HEK293 (cell line): Measurements from ENCODE around the gene ERH.

Experiments used
- CTCF ChIA-PET: fragments of 350-600 bp; formaldehyde crosslinking; extraction: SDS; loops from one replicate; lab custom pipeline; 2021; ENCODE audit warnings: antibody characterized with exemption; lab: Yijun Ruan, JAX
- POLR2A ChIA-PET: fragments of 300-600 bp; formaldehyde crosslinking; extraction: SDS; loops from one replicate; lab custom pipeline; 2020; ENCODE audit warnings: antibody characterized with exemption, inconsistent platforms; lab: Yijun Ruan, JAX
- H3K27ac ChIP-seq: fragments of 200-500 bp; sonication (Bioruptor generic); 2 replicates; pipeline ENCODE4 v1.5.1; 2014; ENCODE audit warnings: low read depth, low read length, control low read depth, inconsistent platforms; ENCODE audit errors: extremely low read depth
- H3K36me3 ChIP-seq, 2 experiments: fragments of 200-500 bp in 1 of 2; sonication (Bioruptor generic) in 1 of 2; 1 replicate in 1 of 2; 2 replicates in 1 of 2; pipeline ENCODE4 v1.5.1; 2014 to 2017; ENCODE audit warnings: inconsistent platforms in 2 of 2, low read length in 2 of 2; ENCODE audit not compliant: control insufficient read depth in 2 of 2, insufficient read depth in 1 of 2
- H3K4me1 ChIP-seq: fragments of 200-500 bp; sonication (Bioruptor generic); 2 replicates; pipeline ENCODE4 v1.5.1; 2014; ENCODE audit warnings: mild to moderate bottlenecking, low read length, inconsistent platforms; ENCODE audit not compliant: control insufficient read depth, insufficient read depth
- H3K4me3 ChIP-seq: 2 replicates; pipeline ENCODE4 v1.5.1; 2011; ENCODE audit warnings: low read depth, mild to moderate bottlenecking, control low read depth, low read length, moderate library complexity
- H3K9me3 ChIP-seq: fragments of 200-500 bp; sonication (Bioruptor generic); 2 replicates; pipeline ENCODE4 v1.5.1; 2014; ENCODE audit warnings: low read depth, low read length, inconsistent platforms; ENCODE audit not compliant: control insufficient read depth, insufficient read depth
- EGR2 ChIP-seq: fragments of 450-650 bp; formaldehyde crosslinking; IDR thresholded peaks from 2 replicates; pipeline ENCODE4 v1.5.1; 2016; ENCODE audit warnings: low read depth, missing biosample characterization, missing genetic modification characterization
- ELK4 ChIP-seq: IDR thresholded peaks from 2 replicates; pipeline ENCODE4 v1.6.1; 2011; ENCODE audit warnings: mild to moderate bottlenecking, low read depth, low read length, borderline replicate concordance
- PRDM6 ChIP-seq: fragments of 450-650 bp; formaldehyde crosslinking; IDR thresholded peaks from 2 replicates; pipeline ENCODE4 v1.5.1; 2017; ENCODE audit warnings: missing biosample characterization, missing genetic modification characterization
- ZFHX2 ChIP-seq: fragments of 450-650 bp; formaldehyde crosslinking; conservative IDR thresholded peaks from 2 replicates; pipeline ENCODE4 v1.5.1; 2016; ENCODE audit warnings: missing biosample characterization, missing genetic modification characterization
- ZNF121 ChIP-seq: fragments of 450-650 bp; formaldehyde crosslinking; IDR thresholded peaks from 2 replicates; pipeline ENCODE4 v1.5.1; 2016; ENCODE audit warnings: missing biosample characterization, missing genetic modification characterization
- ZNF23 ChIP-seq: fragments of 450-650 bp; formaldehyde crosslinking; IDR thresholded peaks from 2 replicates; pipeline ENCODE4 v1.5.1; 2016; ENCODE audit warnings: missing biosample characterization, missing genetic modification characterization, borderline replicate concordance
- ZNF423 ChIP-seq: fragments of 450-650 bp; formaldehyde crosslinking; IDR thresholded peaks from 2 replicates; pipeline ENCODE4 v1.5.1; 2016; ENCODE audit warnings: missing biosample characterization, missing genetic modification characterization
- ZNF514 ChIP-seq: fragments of 450-650 bp; formaldehyde crosslinking; IDR thresholded peaks from 2 replicates; pipeline ENCODE4 v1.5.1; 2016; ENCODE audit warnings: missing biosample characterization, missing genetic modification characterization
- ZNF530 ChIP-seq: fragments of 450-650 bp; formaldehyde crosslinking; IDR thresholded peaks from 2 replicates; pipeline ENCODE4 v1.5.1; 2016; ENCODE audit warnings: low read depth, missing biosample characterization, missing genetic modification characterization
- ZNF558 ChIP-seq: fragments of 450-650 bp; formaldehyde crosslinking; IDR thresholded peaks from 2 replicates; pipeline ENCODE4 v1.5.1; 2016; ENCODE audit warnings: missing biosample characterization, missing genetic modification characterization
- ZNF560 ChIP-seq: fragments of 450-650 bp; formaldehyde crosslinking; IDR thresholded peaks from 2 replicates; pipeline ENCODE4 v1.5.1; 2017; ENCODE audit warnings: missing biosample characterization, missing genetic modification characterization, borderline replicate concordance
- ZNF629 ChIP-seq: fragments of 450-650 bp; formaldehyde crosslinking; IDR thresholded peaks from 2 replicates; pipeline ENCODE4 v1.5.1; 2017; ENCODE audit warnings: missing biosample characterization, missing genetic modification characterization
- ZNF664 ChIP-seq: fragments of 450-650 bp; formaldehyde crosslinking; IDR thresholded peaks from 2 replicates; pipeline ENCODE4 v1.5.1; 2016; ENCODE audit warnings: missing biosample characterization, missing genetic modification characterization
- ZNF776 ChIP-seq: fragments of 450-650 bp; formaldehyde crosslinking; IDR thresholded peaks from 2 replicates; pipeline ENCODE4 v1.5.0; 2017; ENCODE audit warnings: missing biosample characterization, missing genetic modification characterization, borderline replicate concordance
- TF ChIP-seq, protein P1 (sequence below): sonication (generic); formaldehyde crosslinking; IDR thresholded peaks from 2 replicates; pipeline ENCODE4 v1.8.1; 2022; ENCODE audit warnings: mild to moderate bottlenecking, moderate library complexity, missing genetic modification reagents

ERH gene

GRCh38 chr14:69351385-69351784 is 46.7 kb downstream of the ERH start:
- Histone ChIP-seq H3K4me1 (no peaks in the 10 kb centered on the region), H3K27ac (no peak overlapping the region), H3K9me3 (no peaks in the 10 kb centered on the region), H3K4me3 (no peak overlapping the region), H3K36me3 (peaks cover 0 to 9% of the 10 kb centered on the region in 2 experiments; a peak in 1 of 3 replicates)
- TF ChIP-seq PRDM6 (tag by site-specific recombination) (no peak), ELK4 (no peak), ZNF560 (no peak), ZNF121 (tag by site-specific recombination) (peak; percentile 50; the same call in 1 of the 2 replicates), ZNF23 (tag by site-specific recombination) (no peak)
- TF ChIP-seq, protein P1, sequence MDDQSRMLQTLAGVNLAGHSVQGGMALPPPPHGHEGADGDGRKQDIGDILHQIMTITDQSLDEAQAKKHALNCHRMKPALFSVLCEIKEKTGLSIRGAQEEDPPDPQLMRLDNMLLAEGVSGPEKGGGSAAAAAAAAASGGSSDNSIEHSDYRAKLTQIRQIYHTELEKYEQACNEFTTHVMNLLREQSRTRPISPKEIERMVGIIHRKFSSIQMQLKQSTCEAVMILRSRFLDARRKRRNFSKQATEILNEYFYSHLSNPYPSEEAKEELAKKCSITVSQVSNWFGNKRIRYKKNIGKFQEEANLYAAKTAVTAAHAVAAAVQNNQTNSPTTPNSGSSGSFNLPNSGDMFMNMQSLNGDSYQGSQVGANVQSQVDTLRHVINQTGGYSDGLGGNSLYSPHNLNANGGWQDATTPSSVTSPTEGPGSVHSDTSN (CRISPR knock-in tag), result no peak
- ChIA-PET POLR2A (no interaction called here), CTCF (interaction anchor here (1.1 to 1.2 kb wide), 2 partner anchors 108 to 124 kb away, joined by 3 to 4 read pairs; no protein-coding TSS in a partner anchor)

DNA sequence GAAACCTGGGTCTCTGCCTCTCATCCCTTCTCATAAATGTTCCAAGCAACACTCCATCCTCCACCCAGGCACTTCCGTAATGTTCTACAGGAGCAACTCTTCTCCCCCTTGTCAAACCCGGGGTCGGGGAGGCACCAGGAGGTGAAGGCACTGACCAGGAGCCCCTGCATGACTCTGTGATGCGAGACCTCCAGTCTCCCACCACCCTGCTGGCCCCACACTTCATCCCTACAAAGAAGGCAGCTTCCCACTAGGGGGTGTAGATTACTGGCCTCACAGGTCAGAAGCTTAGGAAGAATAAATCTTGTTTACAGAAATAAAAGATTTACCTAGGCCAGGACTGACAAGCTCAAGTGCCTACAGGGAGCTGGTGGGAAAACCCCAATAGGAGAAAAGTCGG is 47.2 kb downstream of the ERH start:
- CTCF ChIA-PET, result interaction anchor here (1.1 to 1.2 kb wide), 2 partner anchors 108 to 125 kb away, joined by 3 to 4 read pairs; no protein-coding TSS in a partner anchor
- H3K4me3 ChIP-seq, result no peak overlapping the region
- H3K4me1 ChIP-seq, result no peaks in the 10 kb centered on the region
- TF ChIP-seq ZNF423 (tag by site-specific recombination) (no peak), ZNF776 (tag by site-specific recombination) (no peak), ZNF629 (tag by site-specific recombination) (no peak)
- TF ChIP-seq, all 188 proteins: peak for 0
- no peak overlapping the region for H3K27ac ChIP-seq
- POLR2A ChIA-PET, result no interaction called here
- H3K36me3 ChIP-seq, result peaks cover 0 to 9% of the 10 kb centered on the region in 2 experiments; a peak in 1 of 3 replicates
- H3K9me3 ChIP-seq, result no peaks in the 10 kb centered on the region

DNA sequence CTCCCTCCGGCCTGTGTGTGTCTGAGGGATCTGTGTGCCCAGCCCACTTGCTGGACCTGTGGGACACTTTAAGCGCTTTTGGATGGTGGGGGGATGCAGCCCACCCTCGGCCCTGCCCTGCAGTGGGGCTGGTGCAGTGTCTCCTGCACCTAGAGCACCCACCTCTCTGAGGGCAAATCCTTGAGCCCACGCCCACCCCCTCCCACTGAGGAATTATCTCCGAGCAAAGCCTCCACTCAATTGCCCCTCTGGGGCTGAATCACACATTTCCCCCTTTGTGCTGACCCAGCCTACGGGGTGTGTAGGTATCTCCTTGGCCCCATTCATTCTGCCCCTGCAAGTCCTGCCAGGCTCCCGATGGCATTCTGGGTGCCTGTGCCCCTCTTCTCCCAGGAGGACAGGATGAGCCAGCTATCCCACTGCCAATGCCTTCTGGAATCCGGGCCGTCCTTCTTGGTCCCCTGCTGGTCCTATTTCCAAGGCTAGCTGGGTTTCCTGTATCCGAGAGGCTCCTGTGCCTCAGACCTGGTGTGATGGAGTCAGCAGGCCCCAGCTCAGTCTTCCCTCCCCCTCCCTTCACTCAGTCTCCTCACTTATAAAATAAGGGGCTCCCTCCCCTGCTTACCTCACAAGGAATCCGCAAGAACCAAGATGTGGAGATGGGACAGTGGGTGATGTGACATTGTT is 48.9 kb downstream of the ERH start:
- ChIA-PET POLR2A (no interaction called here), CTCF (no interaction called here)
- peaks cover 0 to 9% of the 10 kb centered on the region in 2 experiments; a peak in 1 of 3 replicates for H3K36me3 ChIP-seq
- H3K4me1 ChIP-seq, result no peaks in the 10 kb centered on the region
- peak; percentile 91 for TF ChIP-seq EGR2 (tag by site-specific recombination)
- no peak for TF ChIP-seq ZNF558
- TF ChIP-seq ZNF530 (tag by site-specific recombination), result no peak
- peak; percentile 81 for TF ChIP-seq ZFHX2 (tag by site-specific recombination)
- TF ChIP-seq ZNF664 (tag by site-specific recombination), result no peak
- TF ChIP-seq ZNF514 (tag by site-specific recombination), result no peak
- H3K27ac ChIP-seq, result no peak overlapping the region
- no peaks in the 10 kb centered on the region for H3K9me3 ChIP-seq
- H3K4me3 ChIP-seq, result no peak overlapping the region
